PFSK-1 (cell line): ENCODE measurements around the gene SOX14.

Experiments
- FOXP2 ChIP-seq: optimal IDR thresholded peaks from 2 replicates; pipeline ENCODE3; 2011; ENCODE audit warnings: borderline replicate concordance, control low read depth, inconsistent platforms; ENCODE audit not compliant: insufficient read depth; ENCODE audit errors: extremely low read length, extremely low read depth
- POLR2AphosphoS5 ChIP-seq: IDR thresholded peaks from 2 replicates; pipeline ENCODE4 v1.6.1; 2012; ENCODE audit warnings: low read depth, mild to moderate bottlenecking, control low read depth, low read length, moderate library complexity
- REST ChIP-seq, 2 experiments: IDR thresholded peaks; 2 replicates each; pipeline versions ENCODE4 v1.6.1 to v1.8.0; 2011 to 2012; ENCODE audit warnings: low read depth in 2 of 2, low read length in 2 of 2, control low read depth in 1 of 2, inconsistent platforms in 1 of 2, mild to moderate bottlenecking in 1 of 2, moderate library complexity in 1 of 2; ENCODE audit not compliant: insufficient read depth in 1 of 2
- SIN3A ChIP-seq: IDR thresholded peaks from 2 replicates; pipeline ENCODE4 v1.6.1; 2012; ENCODE audit warnings: mild to moderate bottlenecking, low read length, moderate library complexity, borderline replicate concordance; ENCODE audit not compliant: insufficient read depth
- TAF1 ChIP-seq: IDR thresholded peaks from 2 replicates; pipeline ENCODE4 v1.6.1; 2012; ENCODE audit warnings: low read length, control low read depth, borderline replicate concordance; ENCODE audit not compliant: insufficient read depth

- no peak for TF ChIP-seq TAF1
- TF ChIP-seq POLR2AphosphoS5: no peak
- no peak for TF ChIP-seq SIN3A
- no peak for TF ChIP-seq REST (IDR thresholded peaks at IDR 0.05; ENCODE audit: insufficient read depth in 1 of 2, low read depth in 2 of 2, low read length in 2 of 2)
- TF ChIP-seq FOXP2: no peak
These were observed 26.9 kb upstream of the SOX14 start for GRCh38 chr3:137737208-137737607.
